GM19240 (cell line): ENCODE results near the gene PLRG1.
"Not testable (repeated sequence)": the region's sequence is repeated elsewhere in the genome, so short reads cannot be mapped to it uniquely, and the experiment has no call there.

Experiments
- DNase-seq: peaks from one replicate; pipeline ENCODE4 v3.0.0; 2011; ENCODE audit warnings: low spot score; ENCODE audit not compliant: insufficient read length

PLRG1 gene

DNA sequence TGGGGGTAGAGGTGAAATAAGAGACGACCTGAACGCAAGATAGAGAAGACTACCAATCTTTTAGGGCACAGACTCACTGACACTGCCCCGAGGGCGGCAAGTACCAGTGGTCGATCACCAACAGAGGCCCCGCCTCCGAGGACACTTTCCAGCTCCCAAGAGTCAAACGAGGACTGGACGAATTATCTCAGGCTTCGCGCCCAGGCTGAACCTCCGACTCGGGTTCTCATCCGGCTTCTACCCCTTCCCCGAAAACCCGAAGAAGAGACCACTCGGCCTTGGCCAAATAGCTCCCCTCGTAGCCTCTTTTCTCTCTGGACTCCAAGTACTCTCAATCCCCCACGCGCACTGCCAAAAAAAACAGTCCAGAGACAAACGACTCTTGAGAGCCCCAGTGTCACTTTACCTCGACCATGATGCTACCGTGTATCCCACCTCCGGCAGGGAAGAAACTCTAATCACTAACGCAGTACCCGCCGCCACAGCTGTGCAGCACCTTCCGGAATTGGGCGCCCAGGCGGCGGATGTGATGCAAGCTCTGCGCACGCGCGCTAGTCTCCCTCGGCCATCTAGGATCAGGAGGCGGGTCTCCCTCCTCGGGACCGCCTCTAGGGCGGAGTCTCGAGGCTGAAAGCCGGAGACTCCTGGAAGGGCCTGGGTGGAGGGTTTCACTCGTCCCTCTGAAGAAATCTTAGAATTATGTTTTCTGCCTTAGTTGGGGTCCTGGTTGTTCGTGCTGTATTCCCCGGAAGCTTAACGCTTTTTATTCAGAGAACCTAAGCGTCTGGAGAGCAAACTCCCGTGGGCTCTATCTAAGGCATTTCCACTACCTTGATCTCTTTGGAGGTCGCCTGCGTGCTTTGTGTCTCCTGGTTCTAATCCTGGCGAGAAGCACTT, at the start of gene PLRG1:
Gene PLRG1 (minus strand): TSS at position 507 of the 897 bp plus-strand sequence. CDS start 92 bp downstream, at position 415.
- DNase-seq, result peak; percentile 74

DNA sequence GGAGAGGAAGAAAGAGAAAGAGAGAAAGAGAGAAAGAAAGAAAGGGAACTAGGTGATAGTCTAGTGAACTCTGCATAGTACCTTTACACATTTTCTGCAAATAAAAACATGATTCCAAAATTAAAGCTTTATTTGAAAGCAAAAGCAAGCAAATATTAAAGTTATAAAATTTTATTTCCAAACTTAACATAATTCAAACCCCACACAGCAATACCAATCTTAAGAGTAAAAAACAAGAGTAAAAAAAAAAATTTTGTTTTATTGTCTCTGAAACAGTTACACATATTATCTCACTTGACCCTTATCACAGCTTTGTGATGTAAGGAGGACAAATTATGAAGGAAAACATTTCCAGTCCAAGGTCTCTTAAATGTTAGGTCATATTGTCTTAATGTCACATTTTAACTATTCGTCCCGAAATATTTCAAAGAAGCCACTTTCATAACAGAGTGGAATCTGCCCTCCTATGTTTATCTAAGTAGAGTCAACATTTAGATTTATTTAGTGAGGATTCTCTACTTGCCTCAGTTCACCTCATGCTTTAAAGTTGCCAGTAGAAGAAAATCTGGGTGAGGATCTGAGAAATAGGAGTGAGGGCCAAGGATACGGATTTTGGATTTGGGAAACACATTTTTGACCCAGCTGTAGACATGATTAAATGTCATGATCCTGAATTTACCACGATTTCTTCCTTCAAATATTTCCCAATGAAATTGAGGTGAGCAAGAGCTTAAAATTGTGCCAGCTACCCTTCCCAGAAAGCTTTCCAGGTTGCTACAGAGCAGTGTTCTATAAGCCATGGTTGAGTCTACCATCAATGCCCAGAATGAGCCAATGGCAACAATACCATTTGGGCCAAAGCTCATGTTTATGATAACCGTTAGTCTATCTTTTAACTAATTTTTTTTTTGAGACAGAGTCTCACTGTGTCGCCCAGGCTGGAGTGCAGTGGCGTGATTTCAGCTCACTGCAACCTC, 47.9 kb upstream of the PLRG1 start:
- no peak for DNase-seq

DNA sequence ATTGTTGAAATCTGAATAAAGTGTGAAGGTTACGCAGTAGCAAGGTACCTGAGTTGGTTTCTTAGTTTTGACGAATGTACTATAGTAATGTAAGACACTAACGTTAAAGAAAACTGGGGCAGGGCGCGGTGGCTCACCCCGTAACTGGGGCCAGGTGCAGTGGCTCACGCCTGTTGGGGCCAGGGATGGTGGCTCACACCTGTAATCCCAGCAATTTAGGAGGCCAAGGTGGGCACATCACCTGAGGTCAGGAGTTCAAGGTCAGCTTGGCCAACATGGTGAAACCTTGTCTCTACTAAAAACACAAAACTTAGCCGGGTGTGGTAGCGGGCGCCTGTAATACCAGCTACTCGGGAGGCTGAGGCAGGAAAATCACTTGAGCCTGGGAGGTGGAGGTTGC, 47.1 kb upstream of the PLRG1 start:
- DNase-seq, result not testable (repeated sequence)

DNA sequence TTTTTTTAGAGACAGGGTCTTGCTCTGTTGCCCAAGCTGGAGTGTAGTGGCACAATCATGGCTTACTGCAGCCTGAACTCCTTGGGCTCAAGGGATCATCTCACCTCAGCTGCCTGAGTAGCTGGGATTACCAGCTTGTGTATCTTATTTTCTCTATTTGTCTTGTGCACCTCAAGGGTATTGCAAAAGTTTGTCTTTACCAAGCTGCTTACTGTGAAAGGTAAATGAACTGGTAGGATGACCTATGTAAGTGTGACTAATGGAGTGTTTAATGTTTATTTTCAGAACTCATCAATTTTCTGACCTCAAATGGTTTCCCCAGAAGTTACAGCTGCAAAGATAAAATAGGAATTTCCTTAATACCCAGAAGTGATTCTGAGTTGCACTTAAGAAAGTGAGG, 45.6 kb upstream of the PLRG1 start:
- DNase-seq, result no peak

DNA sequence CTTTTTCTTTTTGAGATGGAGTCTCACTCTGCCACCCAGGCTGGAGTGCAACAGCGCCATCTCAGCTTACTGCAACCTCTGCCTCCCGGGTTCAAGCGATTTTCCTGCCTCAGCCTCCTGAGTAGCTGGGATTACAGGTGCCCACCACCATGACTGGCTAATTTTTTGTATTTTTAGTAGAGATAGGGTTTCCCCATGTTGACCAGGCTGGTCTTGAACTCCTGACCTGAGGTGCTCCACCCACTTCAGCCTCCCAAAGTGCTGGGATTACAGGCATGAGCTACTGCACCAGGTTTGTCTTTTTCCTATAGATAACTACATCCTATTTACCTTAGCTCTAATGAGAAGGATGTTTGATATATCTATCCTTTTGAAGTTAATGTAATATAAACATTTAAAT, 44.1 kb upstream of the PLRG1 start:
- DNase-seq, result not testable (repeated sequence)

DNA sequence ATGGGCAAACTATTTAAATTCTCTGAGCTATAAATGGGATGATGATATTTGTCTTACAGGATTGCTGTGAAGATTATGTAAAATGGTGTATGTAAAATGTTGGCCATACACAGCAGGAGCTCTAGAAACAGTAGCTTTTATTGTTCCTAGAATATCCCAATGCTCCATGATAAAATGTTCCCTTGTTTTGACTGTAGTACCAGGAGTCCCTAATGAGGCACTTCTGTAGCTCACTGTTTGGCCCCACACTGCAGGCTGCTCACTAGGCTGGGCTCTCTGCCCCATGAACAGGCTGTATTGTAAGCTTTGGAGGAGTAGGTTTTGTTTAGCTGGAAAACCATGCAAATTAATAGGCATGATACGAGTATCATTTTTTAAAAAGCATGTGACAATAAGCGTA, 43.7 kb upstream of the PLRG1 start:
- no peak for DNase-seq

DNA sequence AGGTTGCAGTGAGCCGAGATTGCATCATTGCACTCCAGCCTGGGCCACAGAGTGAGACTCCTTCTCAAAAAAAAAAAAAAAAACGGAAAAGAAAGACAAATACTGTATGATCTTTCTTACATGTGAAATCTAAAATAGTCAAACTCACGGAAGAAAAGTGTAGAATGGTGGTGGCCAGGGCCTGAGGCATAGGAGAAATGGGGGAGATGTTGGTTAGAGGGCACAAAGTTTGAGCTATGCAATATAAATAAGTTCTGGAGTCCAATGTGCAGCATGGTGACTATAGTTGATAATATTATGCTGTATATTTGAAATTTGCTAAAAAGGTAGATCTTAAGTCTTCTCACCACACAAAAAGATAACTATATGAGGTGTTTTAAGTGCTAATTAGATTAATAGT, 41.7 kb upstream of the PLRG1 start:
- DNase-seq, result no peak

DNA sequence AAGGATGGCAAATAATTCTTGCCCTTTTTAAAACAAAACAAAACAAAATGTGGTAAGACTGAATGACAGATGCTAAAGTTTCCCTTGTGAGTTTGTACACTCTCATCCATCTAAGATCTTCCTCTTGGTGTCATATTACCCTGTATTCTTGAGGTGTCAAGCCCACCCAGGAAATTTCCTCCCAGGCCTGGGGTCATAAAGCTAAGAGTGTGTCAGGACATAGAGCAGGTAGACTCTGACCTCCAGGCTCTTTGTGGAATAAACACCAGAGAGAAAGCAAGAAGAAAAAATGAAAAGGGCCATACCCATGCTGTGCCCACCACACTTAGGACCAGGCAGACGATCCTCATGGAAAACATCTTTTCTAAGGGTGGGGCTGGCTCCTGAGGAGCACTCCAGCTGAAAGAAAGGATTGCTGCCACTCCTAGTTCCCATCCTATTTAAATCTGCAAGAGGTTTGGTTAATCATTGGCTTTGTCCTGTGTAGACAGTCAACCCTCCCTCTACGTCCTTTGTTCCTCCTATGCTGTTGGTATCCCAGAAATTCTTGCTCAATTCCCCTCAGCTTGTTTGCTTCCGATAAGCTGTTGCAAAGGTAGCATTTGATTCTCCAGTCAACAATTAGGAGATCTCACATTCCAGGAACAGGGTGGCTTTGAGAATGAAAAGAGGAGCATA, 40.3 kb upstream of the PLRG1 start, which contains the start of gene FGA:
Gene FGA (minus strand): TSS at position 414 of the 678 bp plus-strand sequence. CDS start 55 bp downstream, at position 359.
- no peak for DNase-seq

DNA sequence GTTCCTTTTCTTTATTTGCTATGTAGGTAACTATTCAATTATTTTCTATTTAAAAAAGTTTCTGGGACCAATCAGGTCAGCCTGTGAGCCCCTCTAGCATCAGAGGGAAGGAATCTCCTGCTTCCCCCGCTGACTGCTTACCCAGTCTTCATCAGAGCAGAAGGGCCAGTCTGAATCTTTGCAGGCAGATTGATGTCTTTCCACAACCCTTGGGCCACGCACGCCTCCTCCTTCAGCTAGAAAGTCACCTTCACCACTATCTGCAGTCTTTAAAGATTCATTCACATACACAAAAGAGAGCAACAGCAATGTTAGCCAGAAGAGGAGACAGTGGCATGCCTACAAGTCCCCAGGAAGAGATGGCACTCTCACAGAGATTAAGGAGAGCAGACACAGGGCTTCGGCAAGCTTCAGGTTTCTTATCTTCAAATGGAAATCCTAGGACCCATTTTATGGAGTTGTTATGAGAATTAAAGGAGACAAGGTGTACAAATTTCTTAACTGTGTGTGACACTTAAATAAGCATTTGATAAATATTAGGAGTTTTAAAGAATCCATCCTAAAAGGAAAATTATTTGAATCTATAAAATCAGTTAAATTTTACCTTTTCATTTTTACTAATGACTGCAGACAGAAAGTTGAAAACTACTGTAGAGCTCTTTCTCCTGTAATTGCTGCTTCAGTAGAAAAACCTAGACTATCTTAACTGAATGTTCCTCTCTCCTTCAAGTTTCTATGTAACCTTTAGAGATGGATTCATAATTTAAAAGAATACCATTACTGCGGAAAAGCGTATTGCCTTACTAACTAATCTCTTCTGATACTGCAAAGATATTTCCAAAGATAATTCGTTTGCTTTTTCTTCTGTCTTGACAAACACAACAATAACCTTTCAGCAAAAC, 39.3 kb upstream of the PLRG1 start:
- DNase-seq, result no peak

DNA sequence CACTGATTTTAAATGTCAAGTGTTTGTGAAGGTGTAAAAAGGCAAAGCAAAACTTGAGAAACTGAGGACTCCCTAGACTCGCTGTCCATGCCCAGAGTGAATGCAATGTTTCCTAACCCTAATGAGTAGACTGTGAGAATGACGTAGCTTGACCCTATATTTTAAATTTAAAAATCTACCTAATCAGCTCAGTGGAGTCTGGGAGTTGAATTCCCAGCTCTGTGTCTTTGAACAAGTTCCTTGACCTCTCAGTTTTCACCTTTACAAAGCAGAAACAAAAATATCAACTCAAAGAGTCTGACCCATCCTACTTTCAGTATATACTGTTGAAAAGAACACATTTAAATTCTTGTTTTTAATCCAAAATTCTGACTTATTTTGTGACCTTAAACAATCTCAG, 38.0 kb upstream of the PLRG1 start:
- no peak for DNase-seq

DNA sequence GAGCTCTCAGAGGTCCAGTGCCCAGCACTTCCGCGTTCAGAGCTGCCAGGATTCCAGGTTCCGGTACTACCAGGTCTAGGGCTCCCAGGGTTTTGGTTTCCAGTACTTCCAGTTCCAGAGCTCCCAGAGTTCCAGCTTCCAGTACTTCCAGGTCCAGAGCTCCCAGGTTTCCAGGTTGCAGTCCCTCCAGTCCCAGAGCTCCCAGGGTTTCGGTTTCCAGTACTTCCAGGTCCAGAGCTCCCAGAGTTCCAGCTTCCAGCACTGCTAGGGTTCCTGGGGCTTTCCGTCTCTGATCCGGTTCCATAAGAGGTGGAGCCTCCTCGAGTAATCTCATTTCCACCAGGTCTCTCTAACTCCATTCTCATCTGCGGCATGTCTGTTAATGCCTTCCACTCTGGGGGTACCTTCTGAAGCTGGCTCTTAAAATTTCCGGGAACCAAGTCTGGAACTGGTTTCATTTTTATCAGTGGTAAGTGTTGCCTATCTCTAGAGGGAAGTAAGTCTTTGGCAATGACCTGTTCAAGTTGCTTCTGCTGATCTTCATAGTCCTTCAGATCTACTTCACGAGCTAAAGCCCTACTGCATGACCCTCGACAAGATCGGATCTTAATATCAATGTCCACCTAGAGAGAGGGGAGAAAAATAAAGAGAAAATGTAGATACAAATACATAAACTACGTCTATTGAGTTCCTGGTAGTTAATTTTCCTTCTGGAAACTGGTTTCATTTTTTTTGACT, 36.3 kb upstream of the PLRG1 start:
- DNase-seq, result no peak

DNA sequence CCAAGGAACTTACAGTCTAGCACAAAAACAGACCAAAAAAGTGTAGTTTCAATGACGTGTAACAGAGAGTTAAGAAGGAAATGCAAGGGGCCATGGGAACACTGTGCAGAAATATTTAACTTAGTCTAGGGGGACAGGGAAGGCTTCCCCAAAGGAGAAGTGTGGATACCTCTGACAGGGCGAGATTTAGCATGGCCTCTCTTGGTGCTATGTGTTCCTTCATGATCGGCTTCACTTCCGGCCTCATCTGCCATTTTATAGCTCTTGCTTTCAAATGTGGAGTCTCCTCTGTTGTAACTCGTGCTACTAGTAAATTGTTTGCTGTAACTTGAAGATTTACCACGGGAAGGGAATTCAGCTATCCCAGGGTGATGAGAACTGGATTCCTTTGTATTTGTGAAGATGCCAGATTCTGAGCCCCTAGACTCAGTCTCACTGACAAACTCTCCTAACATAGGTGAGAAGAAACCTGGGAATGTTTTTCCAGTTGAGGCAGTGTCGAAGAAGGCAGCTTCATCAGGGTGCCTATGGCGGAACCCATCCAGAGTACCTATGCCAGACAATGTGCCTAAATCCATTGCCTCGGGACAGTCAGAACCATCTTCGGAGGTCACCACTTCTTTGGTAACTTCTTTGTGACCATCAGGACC, 35.3 kb upstream of the PLRG1 start:
- no peak for DNase-seq

DNA sequence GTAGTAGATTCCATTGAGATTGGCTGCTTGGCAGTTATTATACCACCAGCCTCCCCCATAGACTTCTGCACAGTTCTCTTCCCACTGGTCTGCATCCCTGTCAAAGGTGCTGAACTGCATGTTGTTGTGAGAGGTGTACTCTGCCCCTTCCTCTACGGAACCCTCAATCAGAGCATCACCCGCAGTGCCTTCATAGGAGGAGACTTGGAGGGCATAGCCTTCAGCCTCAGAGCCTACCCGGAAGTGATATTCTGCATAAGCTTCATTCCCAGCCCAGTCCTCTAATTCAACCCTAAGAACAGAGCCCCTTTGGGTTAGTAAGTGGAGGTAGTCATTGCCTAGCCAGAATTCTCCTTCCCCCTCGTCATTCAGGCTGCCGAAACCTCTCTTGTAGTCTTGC, 34.1 kb upstream of the PLRG1 start:
- no peak for DNase-seq

DNA sequence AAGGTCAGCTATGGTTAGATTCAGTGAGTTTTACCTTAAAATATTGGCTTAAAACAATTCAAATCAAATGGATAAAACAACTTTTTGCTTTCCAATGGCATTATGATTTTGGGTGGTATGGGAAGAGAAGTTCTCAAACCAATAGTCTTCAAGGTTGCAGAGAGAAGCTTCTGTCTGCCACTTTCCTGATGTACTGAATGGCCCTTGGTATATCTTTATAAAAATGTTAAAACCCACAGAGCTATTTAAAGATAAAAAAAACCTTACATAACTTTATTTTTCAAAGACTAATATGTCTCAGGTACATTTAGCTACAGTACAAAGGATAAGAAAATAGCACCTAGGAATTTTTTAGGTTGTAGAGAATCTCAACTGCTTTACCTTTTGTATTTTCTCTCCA, 33.5 kb upstream of the PLRG1 start:
- DNase-seq, result no peak

DNA sequence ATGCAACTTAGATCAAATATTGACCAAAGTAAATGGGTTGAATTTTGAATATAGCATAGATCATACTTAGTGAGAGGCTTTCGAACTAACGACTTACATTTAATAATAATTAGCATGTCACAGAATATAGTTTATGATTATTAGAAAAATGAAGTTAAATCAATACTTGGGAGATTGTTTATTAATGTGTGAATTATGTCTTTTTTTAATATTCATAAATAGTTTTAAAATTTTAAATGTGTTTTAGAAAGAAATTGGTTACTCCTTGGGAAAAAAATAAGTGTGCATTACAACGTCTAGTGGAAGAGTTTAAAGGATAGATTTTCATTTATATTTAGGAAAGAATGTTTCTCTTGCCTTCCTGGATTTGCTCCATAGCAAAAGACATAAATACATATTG, 33.0 kb upstream of the PLRG1 start:
- DNase-seq, result no peak

DNA sequence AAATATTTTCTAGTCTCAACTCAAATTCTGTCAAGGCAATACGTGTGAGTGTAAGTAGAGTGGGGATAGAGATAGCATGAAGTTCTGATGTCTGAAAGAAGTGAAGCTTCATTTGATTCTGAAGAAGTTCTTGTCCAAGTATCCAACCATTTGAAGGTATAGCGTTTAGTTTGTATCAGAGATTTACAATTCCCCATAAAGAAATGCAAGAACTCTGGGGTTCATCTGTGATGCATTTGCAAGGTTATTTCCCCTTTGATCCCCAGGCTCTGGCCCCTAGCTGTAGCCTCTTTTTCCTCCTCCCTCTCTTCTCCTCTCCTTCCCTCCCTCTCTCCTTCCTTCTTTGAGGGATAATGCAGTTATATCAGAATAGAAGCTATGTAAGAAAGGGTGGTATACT, 32.5 kb upstream of the PLRG1 start:
- no peak for DNase-seq

DNA sequence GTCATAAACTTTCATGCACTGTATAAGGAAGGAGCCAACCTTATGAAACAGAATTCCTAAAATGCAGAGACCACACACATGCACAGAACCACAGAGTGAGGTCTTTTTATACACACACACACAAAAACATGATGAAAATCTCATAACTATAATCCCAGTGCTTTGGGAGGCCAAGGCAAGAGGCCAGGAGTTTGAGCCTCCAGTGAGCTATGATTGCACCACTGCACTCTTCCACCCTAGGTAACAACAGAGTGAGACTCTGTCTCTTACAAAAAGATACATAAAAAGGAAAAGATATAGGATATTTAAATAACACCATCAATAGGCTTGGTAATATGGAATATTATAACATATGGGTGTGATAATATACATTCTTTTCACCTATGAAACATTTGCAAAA, 29.7 kb upstream of the PLRG1 start:
- no peak for DNase-seq

DNA sequence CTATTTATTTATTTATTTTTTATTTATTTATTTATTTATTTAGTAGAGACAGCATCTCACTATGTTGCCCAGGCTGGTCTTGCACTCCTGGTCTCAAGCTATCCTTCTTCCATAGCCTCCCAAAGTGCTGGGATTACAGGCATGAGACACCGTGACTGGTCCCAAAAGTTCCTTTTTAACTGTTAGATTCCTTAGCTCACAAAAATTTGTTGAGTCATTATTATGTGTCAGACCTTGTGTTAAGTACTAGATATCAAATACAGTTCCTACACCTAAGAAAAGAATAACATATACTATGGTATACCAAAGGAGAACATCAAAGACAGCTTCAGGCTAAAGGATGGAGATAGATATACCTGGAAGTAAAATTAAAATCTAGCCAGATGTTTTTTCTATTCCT, 28.7 kb upstream of the PLRG1 start:
- no peak for DNase-seq

DNA sequence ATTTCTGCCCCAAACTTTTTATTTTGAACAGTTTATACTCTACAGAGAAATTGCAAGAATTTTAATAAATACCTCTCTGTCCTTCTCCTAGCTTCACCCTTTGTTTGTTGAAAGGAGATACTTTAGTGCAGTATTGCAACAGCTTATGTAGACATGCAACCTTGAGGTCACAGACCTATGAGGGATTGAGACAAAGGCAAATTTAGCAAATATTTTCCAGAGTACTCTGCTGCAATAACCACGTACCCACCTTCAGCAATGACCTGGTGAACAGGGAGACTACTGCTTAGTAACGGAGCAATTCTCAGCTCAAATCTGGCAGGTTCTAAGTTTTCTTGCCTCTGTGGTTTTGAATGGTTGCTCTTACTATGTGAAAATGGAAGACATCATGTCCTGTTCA, 27.1 kb upstream of the PLRG1 start:
- DNase-seq, result no peak
